K562 (cell line): Measurements from ENCODE around the gene PRRC2A. TPM values are rescaled to one million over a fixed set of nuclear protein-coding genes. Genes with fewer than 3 reads are reported as not detected.
A peak's percentile ranks its signal among the peaks of the same experiment; 100 is the strongest.

Experiments used
- ADNP ChIP-seq: fragments of 200-800 bp; sonication (Bioruptor generic); IDR thresholded peaks from 2 replicates; pipeline ENCODE4 v1.6.1; 2016; ENCODE audit warnings: missing genetic modification characterization, missing compliant biosample characterization
- ETV1 ChIP-seq: fragments of 450-650 bp; conservative IDR thresholded peaks from 2 replicates; pipeline ENCODE4 v1.6.1; 2016; ENCODE audit warnings: missing genetic modification characterization, control low read depth, low read depth, missing compliant biosample characterization
- FUS ChIP-seq: fragments of 200-400 bp; formaldehyde crosslinking; optimal IDR thresholded peaks from 2 replicates; pipeline ENCODE3; 2017; ENCODE audit warnings: low read depth, low read length
- GABPB2 ChIP-seq: fragments of 250-450 bp; sonication (Bioruptor Pico); conservative IDR thresholded peaks from 2 replicates; pipeline ENCODE4 v1.5.1; 2021; ENCODE audit warnings: mild to moderate bottlenecking
- MXI1 ChIP-seq: IDR thresholded peaks from 2 replicates; pipeline ENCODE4 v1.6.1; 2011; ENCODE audit warnings: low read depth, mild to moderate bottlenecking, improper control_type of control experiment, low read length
- NCOR1 ChIP-seq: fragments of 450-650 bp; IDR thresholded peaks from 2 replicates; pipeline ENCODE4 v1.6.1; 2016; ENCODE audit warnings: mild to moderate bottlenecking, moderate library complexity
- PCBP1 ChIP-seq: fragments of 200-400 bp; formaldehyde crosslinking; IDR thresholded peaks from 2 replicates; pipeline ENCODE4 v1.6.1; 2018; ENCODE audit warnings: mild to moderate bottlenecking, low read depth, low read length; ENCODE audit not compliant: poor library complexity, severe bottlenecking
- PHB ChIP-seq: fragments of 250-450 bp; sonication (Bioruptor Pico); IDR thresholded peaks from 2 replicates; pipeline ENCODE4 v1.5.0; 2021
- RBM14 ChIP-seq: fragments of 200-400 bp; formaldehyde crosslinking; IDR thresholded peaks from 2 replicates; pipeline ENCODE4 v1.6.1; 2018; ENCODE audit warnings: low read depth, mild to moderate bottlenecking, low read length, moderate library complexity, borderline replicate concordance; ENCODE audit not compliant: insufficient read depth
- RHOXF2B ChIP-seq: fragments of 250-450 bp; sonication (Bioruptor Pico); conservative IDR thresholded peaks from 2 replicates; pipeline ENCODE4 v1.5.1; 2021
- SAFB2 ChIP-seq: fragments of 200-400 bp; formaldehyde crosslinking; IDR thresholded peaks from 2 replicates; pipeline ENCODE4 v1.6.1; 2018; ENCODE audit warnings: borderline replicate concordance, low read length, low read depth, moderate library complexity; ENCODE audit not compliant: severe bottlenecking
- XRCC3 ChIP-seq: fragments of 450-650 bp; IDR thresholded peaks from 2 replicates; pipeline ENCODE4 v1.6.1; 2017; ENCODE audit warnings: mild to moderate bottlenecking, moderate library complexity
- ZNF253 ChIP-seq: fragments of 250-450 bp; sonication (Bioruptor Pico); conservative IDR thresholded peaks from 2 replicates; pipeline ENCODE4 v1.6.1; 2021; ENCODE audit warnings: mild to moderate bottlenecking
- ZNF583 ChIP-seq: fragments of 250-450 bp; sonication (Bioruptor Pico); IDR thresholded peaks from 2 replicates; pipeline ENCODE4 v1.4.0; 2020
- ZNF668 ChIP-seq: fragments of 250-450 bp; sonication (Bioruptor Pico); IDR thresholded peaks from 2 replicates; pipeline ENCODE4 v1.8.0; 2022; ENCODE audit warnings: mild to moderate bottlenecking, inconsistent platforms
- ZSCAN29 ChIP-seq: fragments of 450-650 bp; IDR thresholded peaks from 2 replicates; pipeline ENCODE4 v1.6.1; 2017
- polyA plus RNA-seq, 8 experiments: library from polyadenylated mRNA; depleted of rRNA in 4 of 8; stranded (reverse) in 5 of 8; unstranded in 3 of 8; fragments of >200 nt; fragmentation: Nextera tagmentation in 2 of 8; fragmentation: Illumina TruSeq in 1 of 8; extraction: Ambion mirVana in 2 of 8; extraction: Trizol in 1 of 8; gene quantifications; 2 replicates each; pipeline versions ENCODE4 v1.2.1 to v1.2.3, GENCODE V29; 2011 to 2014; ENCODE audit warnings: inconsistent platforms in 1 of 8, missing spikeins in 1 of 8
- total RNA-seq, 7 experiments: library from RNA; depleted of rRNA in 6 of 7; stranded (reverse); fragments of >200 nt in 6 of 7; fragmentation: Illumina TruSeq in 2 of 7; extraction: Trizol in 2 of 7; gene quantifications; 2 replicates each; pipeline versions ENCODE4 v1.2.1 to v1.2.3, GENCODE V29; 2011 to 2021; ENCODE audit warnings: low replicate concordance in 1 of 7
- TF ChIP-seq, protein P1 (sequence below): fragments of 450-650 bp; IDR thresholded peaks from 2 replicates; pipeline ENCODE4 v1.6.1; 2016; ENCODE audit warnings: low read depth
- TF ChIP-seq, protein P2 (sequence below): fragments of 250-450 bp; sonication (Bioruptor Pico); IDR thresholded peaks from 2 replicates; pipeline ENCODE4 v1.5.0; 2021

PRRC2A gene
- total and polyA plus RNA-seq, 9 of the 15 experiments (the other 6 are each of a cell fraction or from before 2014, with no cell fraction given): 1.0 to 332 (median 63.0) TPM

- TF ChIP-seq, protein P1, sequence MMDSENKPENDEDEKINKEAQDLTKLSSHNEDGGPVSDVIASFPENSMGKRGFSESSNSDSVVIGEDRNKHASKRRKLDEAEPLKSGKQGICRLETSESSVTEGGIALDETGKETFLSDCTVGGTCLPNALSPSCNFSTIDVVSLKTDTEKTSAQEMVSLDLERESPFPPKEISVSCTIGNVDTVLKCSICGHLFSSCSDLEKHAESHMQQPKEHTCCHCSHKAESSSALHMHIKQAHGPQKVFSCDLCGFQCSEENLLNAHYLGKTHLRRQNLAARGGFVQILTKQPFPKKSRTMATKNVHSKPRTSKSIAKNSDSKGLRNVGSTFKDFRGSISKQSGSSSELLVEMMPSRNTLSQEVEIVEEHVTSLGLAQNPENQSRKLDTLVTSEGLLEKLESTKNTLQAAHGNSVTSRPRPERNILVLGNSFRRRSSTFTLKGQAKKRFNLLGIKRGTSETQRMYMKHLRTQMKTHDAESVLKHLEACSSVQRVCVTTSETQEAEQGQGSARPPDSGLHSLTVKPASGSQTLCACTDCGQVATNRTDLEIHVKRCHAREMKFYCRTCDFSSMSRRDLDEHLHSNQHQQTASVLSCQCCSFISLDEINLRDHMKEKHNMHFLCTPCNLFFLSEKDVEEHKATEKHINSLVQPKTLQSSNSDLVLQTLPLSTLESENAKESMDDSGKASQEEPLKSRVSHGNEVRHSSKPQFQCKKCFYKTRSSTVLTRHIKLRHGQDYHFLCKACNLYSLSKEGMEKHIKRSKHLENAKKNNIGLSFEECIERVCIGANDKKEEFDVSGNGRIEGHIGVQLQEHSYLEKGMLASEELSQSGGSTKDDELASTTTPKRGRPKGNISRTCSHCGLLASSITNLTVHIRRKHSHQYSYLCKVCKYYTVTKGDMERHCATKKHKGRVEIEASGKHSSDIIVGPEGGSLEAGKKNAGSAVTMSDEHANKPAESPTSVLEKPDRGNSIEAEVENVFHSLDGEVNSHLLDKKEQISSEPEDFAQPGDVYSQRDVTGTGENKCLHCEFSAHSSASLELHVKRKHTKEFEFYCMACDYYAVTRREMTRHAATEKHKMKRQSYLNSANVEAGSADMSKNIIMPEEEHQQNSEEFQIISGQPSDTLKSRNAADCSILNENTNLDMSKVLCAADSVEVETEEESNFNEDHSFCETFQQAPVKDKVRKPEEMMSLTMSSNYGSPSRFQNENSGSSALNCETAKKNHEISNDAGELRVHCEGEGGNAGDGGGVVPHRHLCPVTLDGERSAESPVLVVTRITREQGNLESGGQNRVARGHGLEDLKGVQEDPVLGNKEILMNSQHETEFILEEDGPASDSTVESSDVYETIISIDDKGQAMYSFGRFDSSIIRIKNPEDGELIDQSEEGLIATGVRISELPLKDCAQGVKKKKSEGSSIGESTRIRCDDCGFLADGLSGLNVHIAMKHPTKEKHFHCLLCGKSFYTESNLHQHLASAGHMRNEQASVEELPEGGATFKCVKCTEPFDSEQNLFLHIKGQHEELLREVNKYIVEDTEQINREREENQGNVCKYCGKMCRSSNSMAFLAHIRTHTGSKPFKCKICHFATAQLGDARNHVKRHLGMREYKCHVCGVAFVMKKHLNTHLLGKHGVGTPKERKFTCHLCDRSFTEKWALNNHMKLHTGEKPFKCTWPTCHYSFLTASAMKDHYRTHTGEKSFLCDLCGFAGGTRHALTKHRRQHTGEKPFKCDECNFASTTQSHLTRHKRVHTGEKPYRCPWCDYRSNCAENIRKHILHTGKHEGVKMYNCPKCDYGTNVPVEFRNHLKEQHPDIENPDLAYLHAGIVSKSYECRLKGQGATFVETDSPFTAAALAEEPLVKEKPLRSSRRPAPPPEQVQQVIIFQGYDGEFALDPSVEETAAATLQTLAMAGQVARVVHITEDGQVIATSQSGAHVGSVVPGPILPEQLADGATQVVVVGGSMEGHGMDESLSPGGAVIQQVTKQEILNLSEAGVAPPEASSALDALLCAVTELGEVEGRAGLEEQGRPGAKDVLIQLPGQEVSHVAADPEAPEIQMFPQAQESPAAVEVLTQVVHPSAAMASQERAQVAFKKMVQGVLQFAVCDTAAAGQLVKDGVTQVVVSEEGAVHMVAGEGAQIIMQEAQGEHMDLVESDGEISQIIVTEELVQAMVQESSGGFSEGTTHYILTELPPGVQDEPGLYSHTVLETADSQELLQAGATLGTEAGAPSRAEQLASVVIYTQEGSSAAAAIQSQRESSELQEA: no peak
- TF ChIP-seq SAFB2 (no peak), NCOR1 (no peak), ZNF668 (no peak; the same call in 1 of the 2 replicates), ZNF583 (CRISPR knock-in tag) (no peak; the same call in 1 of the 2 replicates), PCBP1 (no peak), ZSCAN29 (peak; percentile 58; the same call in 1 of the 2 replicates), GABPB2 (peak; percentile 59; the same call in 1 of the 2 replicates), ETV1 (no peak; the same call in none of the 2 replicates), XRCC3 (no peak), FUS (no peak), ADNP (tag) (no peak), PHB (CRISPR knock-in tag) (peak; percentile 99), RHOXF2B (CRISPR knock-in tag) (peak; percentile 94), RBM14 (0 out of 2 replicates have a peak, but pooled peaks have one; percentile 31), MXI1 (peak; percentile 55), ZNF253 (CRISPR knock-in tag) (peak; percentile 47; the same call in 1 of the 2 replicates)
- TF ChIP-seq, protein P2, sequence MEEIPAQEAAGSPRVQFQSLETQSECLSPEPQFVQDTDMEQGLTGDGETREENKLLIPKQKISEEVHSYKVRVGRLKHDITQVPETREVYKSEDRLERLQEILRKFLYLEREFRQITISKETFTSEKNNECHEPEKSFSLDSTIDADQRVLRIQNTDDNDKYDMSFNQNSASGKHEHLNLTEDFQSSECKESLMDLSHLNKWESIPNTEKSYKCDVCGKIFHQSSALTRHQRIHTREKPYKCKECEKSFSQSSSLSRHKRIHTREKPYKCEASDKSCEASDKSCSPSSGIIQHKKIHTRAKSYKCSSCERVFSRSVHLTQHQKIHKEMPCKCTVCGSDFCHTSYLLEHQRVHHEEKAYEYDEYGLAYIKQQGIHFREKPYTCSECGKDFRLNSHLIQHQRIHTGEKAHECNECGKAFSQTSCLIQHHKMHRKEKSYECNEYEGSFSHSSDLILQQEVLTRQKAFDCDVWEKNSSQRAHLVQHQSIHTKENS (CRISPR knock-in tag): peak; percentile 92
Measured at GRCh38 chr6:31660381-31661261, 40.1 kb downstream of the PRRC2A start, which contains the start of gene C6orf47 (continued).
